K562 (cell line): ENCODE data around the gene SRF.

Experiments
- CHD2 ChIP-seq: IDR thresholded peaks from 2 replicates; pipeline ENCODE4 v1.6.1; 2011; ENCODE audit warnings: low read depth, low read length
- CTCF ChIP-seq, 3 experiments: IDR thresholded peaks in 2 of 3; conservative IDR thresholded peaks in 1 of 3; 2 replicates each; pipeline ENCODE4 v1.5.1; 2011 to 2012; ENCODE audit warnings: low read length in 3 of 3, mild to moderate bottlenecking in 3 of 3, control low read depth in 2 of 3, improper control_type of control experiment in 1 of 3, inconsistent platforms in 1 of 3, low read depth in 1 of 3, mixed read lengths in 1 of 3, moderate library complexity in 1 of 3; ENCODE audit not compliant: insufficient read depth in 2 of 3
- NBN ChIP-seq: fragments of 450-650 bp; IDR thresholded peaks from 2 replicates; pipeline ENCODE4 v1.6.1; 2016; ENCODE audit warnings: low read depth, mild to moderate bottlenecking
- NKRF ChIP-seq: fragments of 450-650 bp; IDR thresholded peaks from 2 replicates; pipeline ENCODE4 v1.6.1; 2016; ENCODE audit warnings: borderline replicate concordance
- POLR2AphosphoS5 ChIP-seq: IDR thresholded peaks from 2 replicates; pipeline ENCODE4 v1.6.1; 2011; ENCODE audit warnings: mild to moderate bottlenecking, low read depth, low read length, moderate library complexity; ENCODE audit not compliant: control insufficient read depth, insufficient read depth
- SREBF2 ChIP-seq: sonication (generic); formaldehyde crosslinking; IDR thresholded peaks from 2 replicates; pipeline ENCODE4 v1.4.0; 2020; ENCODE audit warnings: mild to moderate bottlenecking, missing genetic modification reagents

- TF ChIP-seq NKRF, result no peak
- no peak for TF ChIP-seq CTCF (IDR thresholded peaks at IDR 0.05 in 2 of 3, conservative IDR thresholded peaks at IDR 0.05 in 1 of 3; ENCODE audit: insufficient read depth in 2 of 3, low read depth in 1 of 3, low read length in 3 of 3)
- no peak for TF ChIP-seq NBN
- TF ChIP-seq CHD2, result no peak
- no peak for TF ChIP-seq POLR2AphosphoS5
- TF ChIP-seq SREBF2 (CRISPR knock-in tag), result no peak
Observed at GRCh38 chr6:43125555-43125954, 45.5 kb upstream of the SRF start.
